Skeletal muscle cell (primary cell): ENCODE results near the gene STXBP2.
"Not testable (repeated sequence)": the region's sequence is repeated elsewhere in the genome, so short reads cannot be mapped to it uniquely, and the experiment has no call there.

Experiments
- DNase-seq: peaks from one replicate; pipeline ENCODE4 v3.0.0-alpha.2; 2010; ENCODE audit warnings: low read depth
- H3K4me3 ChIP-seq: 2 replicates; pipeline ENCODE4 v1.5.1; 2011; ENCODE audit warnings: low read depth, mild to moderate bottlenecking, control low read depth, low read length, moderate library complexity

The STXBP2 gene

GRCh38 chr19:7631577-7631976 is 5.3 kb upstream of the STXBP2 start:
- no peak overlapping the region for H3K4me3 ChIP-seq
- no peak for DNase-seq

GRCh38 chr19:7632340-7633203 is 4.3 kb upstream of the STXBP2 start:
- no peak for DNase-seq
- H3K4me3 ChIP-seq: no peak overlapping the region

- no peak for DNase-seq
- no peak within 1 kb of the TSS for H3K4me3 ChIP-seq
These were observed 3.2 kb upstream of the STXBP2 start, which contains the start of gene PCP2 for GRCh38 chr19:7633698-7634097. PCP2 (minus strand) TSS chr19:7633719; CDS start chr19:7633457, 262 bp downstream.

- no peak overlapping the region for H3K4me3 ChIP-seq
- no peak for DNase-seq
These were observed 1.2 kb upstream of the STXBP2 start for GRCh38 chr19:7635670-7636069.

GRCh38 chr19:7636317-7636690 is 606 bp upstream of the STXBP2 start:
- DNase-seq: no peak
- no peak overlapping the region for H3K4me3 ChIP-seq

- DNase-seq: no peak
- peak overlapping the region; percentile 25 for H3K4me3 ChIP-seq
These were observed 705 bp downstream of the STXBP2 start for GRCh38 chr19:7637374-7638256.

GRCh38 chr19:7638802-7639465 is 2.0 kb downstream of the STXBP2 start:
- no peak for DNase-seq
- no peak overlapping the region for H3K4me3 ChIP-seq

- no peak for DNase-seq
- no peak overlapping the region for H3K4me3 ChIP-seq
These were observed 3.0 kb downstream of the STXBP2 start for GRCh38 chr19:7639863-7640348.

GRCh38 chr19:7640803-7641202 is 3.9 kb downstream of the STXBP2 start:
- no peak for DNase-seq
- H3K4me3 ChIP-seq: no peak overlapping the region

GRCh38 chr19:7641290-7642276 is 4.7 kb downstream of the STXBP2 start:
- H3K4me3 ChIP-seq: no peak overlapping the region
- DNase-seq: no peak

- DNase-seq: no peak
- no peak overlapping the region for H3K4me3 ChIP-seq
These were observed 5.6 kb downstream of the STXBP2 start for GRCh38 chr19:7642295-7643030.

- no peak for DNase-seq
- H3K4me3 ChIP-seq: no peak overlapping the region
These were observed 6.1 kb downstream of the STXBP2 start for GRCh38 chr19:7643031-7643415.

GRCh38 chr19:7643629-7644549 is 7.0 kb downstream of the STXBP2 start:
- not testable (repeated sequence) for DNase-seq, H3K4me3 ChIP-seq

- no peak overlapping the region for H3K4me3 ChIP-seq
- DNase-seq: no peak
These were observed 7.6 kb downstream of the STXBP2 start for GRCh38 chr19:7644550-7644877.

GRCh38 chr19:7645163-7645562 is 8.3 kb downstream of the STXBP2 start:
- no peak for DNase-seq
- H3K4me3 ChIP-seq: no peak overlapping the region

- H3K4me3 ChIP-seq: no peak overlapping the region
- no peak for DNase-seq
These were observed 8.9 kb downstream of the STXBP2 start for GRCh38 chr19:7645656-7646425.

GRCh38 chr19:7646426-7646700 is 9.5 kb downstream of the STXBP2 start:
- no peak overlapping the region for H3K4me3 ChIP-seq
- DNase-seq: no peak
